Measurements from ENCODE around the gene APOC1.

DNA sequence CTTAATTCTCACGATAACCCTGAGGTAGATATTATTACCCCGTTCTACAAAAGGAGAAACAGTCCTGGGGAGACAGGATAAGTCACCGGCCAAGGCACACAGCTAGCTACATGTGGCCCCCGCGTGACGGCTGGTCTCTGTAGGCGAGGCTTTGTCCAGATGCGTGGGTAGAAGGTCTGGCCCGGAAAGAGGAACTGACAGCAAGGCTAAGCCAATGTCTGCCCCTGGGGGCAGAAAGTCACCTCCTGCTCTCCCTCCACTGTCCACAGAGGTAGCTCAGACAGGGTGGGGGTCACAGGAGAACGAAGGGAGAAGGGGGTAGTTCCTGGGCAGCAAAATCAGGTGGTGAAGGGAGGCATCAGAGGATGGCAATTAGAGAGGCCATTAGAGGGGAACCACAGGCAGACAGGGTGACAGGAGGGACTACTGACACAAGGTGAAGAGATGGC lies 29.4 kb downstream of the APOC1 start:
- TF ChIP-seq FOXP2 (optimal IDR thresholded peaks at IDR 0.05; ENCODE audit: borderline replicate concordance, extremely low read depth, extremely low read length, insufficient read depth) (no peak), POLR2AphosphoS5 (IDR thresholded peaks at IDR 0.05; ENCODE audit: low read depth, low read length) (no peak), TAF1 (IDR thresholded peaks at IDR 0.05; ENCODE audit: borderline replicate concordance, insufficient read depth, low read length) (no peak), SIN3A (IDR thresholded peaks at IDR 0.05; ENCODE audit: borderline replicate concordance, insufficient read depth, low read length) (no peak), REST (IDR thresholded peaks at IDR 0.05; ENCODE audit: insufficient read depth in 1 of 2, low read depth in 2 of 2, low read length in 2 of 2) (no peak)

Measured in PFSK-1 (cell line).